ENCODE measurements around the gene HOXA13. TPM values are rescaled to one million over a fixed set of nuclear protein-coding genes. Genes with fewer than 3 reads are reported as not detected.

The HOXA13 gene
- polyA plus RNA-seq, 1 of the 3 experiments (the other 2 are of a cell fraction), result not detected

DNA sequence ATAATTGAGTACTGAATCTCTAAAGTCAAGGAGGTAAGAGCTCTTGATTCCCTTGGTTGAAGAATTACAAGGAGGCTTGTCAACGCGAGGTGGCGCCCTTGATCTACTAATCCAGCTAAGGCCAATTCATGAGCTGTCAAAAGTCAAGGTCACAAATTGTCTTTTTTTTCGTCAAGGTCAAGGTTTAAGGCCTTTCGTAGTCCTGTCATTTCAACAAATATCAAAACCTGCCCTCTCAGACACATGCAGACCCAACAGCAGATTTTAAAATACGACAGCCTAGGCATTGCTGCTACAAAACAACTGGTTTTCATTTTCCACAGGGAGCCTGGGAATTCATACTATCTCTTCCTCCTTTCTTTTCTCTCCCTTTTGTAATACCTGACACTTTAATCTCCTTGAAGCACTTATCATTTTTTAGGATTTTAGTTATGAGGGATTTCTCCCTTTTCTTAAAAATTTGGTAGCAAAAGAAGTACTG lies 3.6 kb downstream of the HOXA13 start:
- Histone ChIP-seq H3K9ac (no peak overlapping the region), H3K36me3 (replicated peaks in 1 of 2; ENCODE audit: control insufficient read depth in 1 of 2, insufficient read depth in 2 of 2, low read length in 1 of 2) (no peaks in the 10 kb centered on the region), H2AFZ (ENCODE audit: low read depth) (no peak overlapping the region), H3K4me1 (ENCODE audit: control insufficient read depth in 1 of 2, insufficient read depth in 2 of 2, low read depth in 1 of 2, low read length in 1 of 2) (peaks cover 0 to 4% of the 10 kb centered on the region in 2 experiments; a peak in 1 of 4 replicates), H3K4me3 (ENCODE audit: low read depth in 2 of 2, low read length in 1 of 2) (peak overlapping the region in 1 of 2 experiments; percentile 15; a peak in 1 of 4 replicates), H3K9me2 (no peaks in the 10 kb centered on the region), H3F3A (replicated peaks; ENCODE audit: insufficient read depth) (peaks cover 8% of the 10 kb centered on the region), H3K9me3 (no peaks in the 10 kb centered on the region), H3K27me3 (ENCODE audit: insufficient read depth) (peaks cover 82% of the 10 kb centered on the region), H4K20me1 (ENCODE audit: insufficient read depth) (peaks cover 3% of the 10 kb centered on the region; the same call in 1 of the 2 replicates), H3K27ac (ENCODE audit: low read depth in 2 of 2, low read length in 1 of 2) (no peak overlapping the region), H3K79me2 (ENCODE audit: insufficient read depth) (no peaks in the 10 kb centered on the region), H3K4me2 (no peak overlapping the region; the same call in 1 of the 2 replicates)
- CTCF ChIA-PET, result interaction anchor here (0.6 to 5.4 kb wide), 90 partner anchors 9 to 1281 kb away, joined by 3 to 74 read pairs (median 4); partner anchors contain the start of genes HOXA11 and HOXA5
- POLR2A ChIA-PET, result no interaction called here
- DNase-seq, result peak; percentile 83
- 3% methylated on average over 6 of the region's 6 CpGs for WGBS (ENCODE audit: low lambda C conversion rate)
- no peak for TF ChIP-seq ELF1 (IDR thresholded peaks at IDR 0.05)
- TF ChIP-seq GABPA (IDR thresholded peaks at IDR 0.05; ENCODE audit: low read depth), result no peak
- no peak for TF ChIP-seq USF1 (IDR thresholded peaks at IDR 0.05; ENCODE audit: borderline replicate concordance, low read depth)
- TF ChIP-seq GATA2 (CRISPR knock-in tag; IDR thresholded peaks at IDR 0.05), result no peak
- TF ChIP-seq, protein P1, sequence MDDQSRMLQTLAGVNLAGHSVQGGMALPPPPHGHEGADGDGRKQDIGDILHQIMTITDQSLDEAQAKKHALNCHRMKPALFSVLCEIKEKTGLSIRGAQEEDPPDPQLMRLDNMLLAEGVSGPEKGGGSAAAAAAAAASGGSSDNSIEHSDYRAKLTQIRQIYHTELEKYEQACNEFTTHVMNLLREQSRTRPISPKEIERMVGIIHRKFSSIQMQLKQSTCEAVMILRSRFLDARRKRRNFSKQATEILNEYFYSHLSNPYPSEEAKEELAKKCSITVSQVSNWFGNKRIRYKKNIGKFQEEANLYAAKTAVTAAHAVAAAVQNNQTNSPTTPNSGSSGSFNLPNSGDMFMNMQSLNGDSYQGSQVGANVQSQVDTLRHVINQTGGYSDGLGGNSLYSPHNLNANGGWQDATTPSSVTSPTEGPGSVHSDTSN (IDR thresholded peaks at IDR 0.05), result no peak
- TF ChIP-seq TAF1 (IDR thresholded peaks at IDR 0.05; ENCODE audit: borderline replicate concordance, low read depth, low read length), result no peak
- no peak for TF ChIP-seq RXRA (IDR thresholded peaks at IDR 0.05; ENCODE audit: borderline replicate concordance, low read depth)
- TF ChIP-seq FOXJ3 (CRISPR knock-in tag; IDR thresholded peaks at IDR 0.05), result no peak
- TF ChIP-seq, protein P2, sequence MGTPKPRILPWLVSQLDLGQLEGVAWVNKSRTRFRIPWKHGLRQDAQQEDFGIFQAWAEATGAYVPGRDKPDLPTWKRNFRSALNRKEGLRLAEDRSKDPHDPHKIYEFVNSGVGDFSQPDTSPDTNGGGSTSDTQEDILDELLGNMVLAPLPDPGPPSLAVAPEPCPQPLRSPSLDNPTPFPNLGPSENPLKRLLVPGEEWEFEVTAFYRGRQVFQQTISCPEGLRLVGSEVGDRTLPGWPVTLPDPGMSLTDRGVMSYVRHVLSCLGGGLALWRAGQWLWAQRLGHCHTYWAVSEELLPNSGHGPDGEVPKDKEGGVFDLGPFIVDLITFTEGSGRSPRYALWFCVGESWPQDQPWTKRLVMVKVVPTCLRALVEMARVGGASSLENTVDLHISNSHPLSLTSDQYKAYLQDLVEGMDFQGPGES (IDR thresholded peaks at IDR 0.05; ENCODE audit: low read depth, low read length), result no peak
- no peak for TF ChIP-seq FOXM1 (IDR thresholded peaks at IDR 0.05; ENCODE audit: low read depth)
- TF ChIP-seq, protein P3, sequence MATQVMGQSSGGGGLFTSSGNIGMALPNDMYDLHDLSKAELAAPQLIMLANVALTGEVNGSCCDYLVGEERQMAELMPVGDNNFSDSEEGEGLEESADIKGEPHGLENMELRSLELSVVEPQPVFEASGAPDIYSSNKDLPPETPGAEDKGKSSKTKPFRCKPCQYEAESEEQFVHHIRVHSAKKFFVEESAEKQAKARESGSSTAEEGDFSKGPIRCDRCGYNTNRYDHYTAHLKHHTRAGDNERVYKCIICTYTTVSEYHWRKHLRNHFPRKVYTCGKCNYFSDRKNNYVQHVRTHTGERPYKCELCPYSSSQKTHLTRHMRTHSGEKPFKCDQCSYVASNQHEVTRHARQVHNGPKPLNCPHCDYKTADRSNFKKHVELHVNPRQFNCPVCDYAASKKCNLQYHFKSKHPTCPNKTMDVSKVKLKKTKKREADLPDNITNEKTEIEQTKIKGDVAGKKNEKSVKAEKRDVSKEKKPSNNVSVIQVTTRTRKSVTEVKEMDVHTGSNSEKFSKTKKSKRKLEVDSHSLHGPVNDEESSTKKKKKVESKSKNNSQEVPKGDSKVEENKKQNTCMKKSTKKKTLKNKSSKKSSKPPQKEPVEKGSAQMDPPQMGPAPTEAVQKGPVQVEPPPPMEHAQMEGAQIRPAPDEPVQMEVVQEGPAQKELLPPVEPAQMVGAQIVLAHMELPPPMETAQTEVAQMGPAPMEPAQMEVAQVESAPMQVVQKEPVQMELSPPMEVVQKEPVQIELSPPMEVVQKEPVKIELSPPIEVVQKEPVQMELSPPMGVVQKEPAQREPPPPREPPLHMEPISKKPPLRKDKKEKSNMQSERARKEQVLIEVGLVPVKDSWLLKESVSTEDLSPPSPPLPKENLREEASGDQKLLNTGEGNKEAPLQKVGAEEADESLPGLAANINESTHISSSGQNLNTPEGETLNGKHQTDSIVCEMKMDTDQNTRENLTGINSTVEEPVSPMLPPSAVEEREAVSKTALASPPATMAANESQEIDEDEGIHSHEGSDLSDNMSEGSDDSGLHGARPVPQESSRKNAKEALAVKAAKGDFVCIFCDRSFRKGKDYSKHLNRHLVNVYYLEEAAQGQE (IDR thresholded peaks at IDR 0.05; ENCODE audit: low read depth, low read length), result no peak
- TF ChIP-seq TCF12 (IDR thresholded peaks at IDR 0.05), result no peak
- TF ChIP-seq USF2 (IDR thresholded peaks at IDR 0.05; ENCODE audit: borderline replicate concordance, low read depth, low read length), result no peak
- no peak for TF ChIP-seq SIN3A (IDR thresholded peaks at IDR 0.05; ENCODE audit: borderline replicate concordance, low read depth, low read length)
- TF ChIP-seq, protein P4, sequence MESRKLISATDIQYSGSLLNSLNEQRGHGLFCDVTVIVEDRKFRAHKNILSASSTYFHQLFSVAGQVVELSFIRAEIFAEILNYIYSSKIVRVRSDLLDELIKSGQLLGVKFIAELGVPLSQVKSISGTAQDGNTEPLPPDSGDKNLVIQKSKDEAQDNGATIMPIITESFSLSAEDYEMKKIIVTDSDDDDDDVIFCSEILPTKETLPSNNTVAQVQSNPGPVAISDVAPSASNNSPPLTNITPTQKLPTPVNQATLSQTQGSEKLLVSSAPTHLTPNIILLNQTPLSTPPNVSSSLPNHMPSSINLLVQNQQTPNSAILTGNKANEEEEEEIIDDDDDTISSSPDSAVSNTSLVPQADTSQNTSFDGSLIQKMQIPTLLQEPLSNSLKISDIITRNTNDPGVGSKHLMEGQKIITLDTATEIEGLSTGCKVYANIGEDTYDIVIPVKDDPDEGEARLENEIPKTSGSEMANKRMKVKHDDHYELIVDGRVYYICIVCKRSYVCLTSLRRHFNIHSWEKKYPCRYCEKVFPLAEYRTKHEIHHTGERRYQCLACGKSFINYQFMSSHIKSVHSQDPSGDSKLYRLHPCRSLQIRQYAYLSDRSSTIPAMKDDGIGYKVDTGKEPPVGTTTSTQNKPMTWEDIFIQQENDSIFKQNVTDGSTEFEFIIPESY (IDR thresholded peaks at IDR 0.05; ENCODE audit: borderline replicate concordance, low read depth), result no peak
- TF ChIP-seq MXI1 (IDR thresholded peaks at IDR 0.05; ENCODE audit: low read depth, low read length), result peak; percentile 33
- TF ChIP-seq JUND (IDR thresholded peaks at IDR 0.05), result no peak
- no peak for TF ChIP-seq NFIC (IDR thresholded peaks at IDR 0.05; ENCODE audit: borderline replicate concordance)
- peak; percentile 53; the same call in 1 of the 2 replicates for TF ChIP-seq RFX5 (IDR thresholded peaks at IDR 0.05; ENCODE audit: low read length)
- no peak for TF ChIP-seq MEF2A (IDR thresholded peaks at IDR 0.05; ENCODE audit: borderline replicate concordance, low read depth)
- peak; percentile 97 for TF ChIP-seq RAD21 (IDR thresholded peaks at IDR 0.05; ENCODE audit: low read length)
- TF ChIP-seq SMC3 (IDR thresholded peaks at IDR 0.05; ENCODE audit: low read depth, low read length), result peak; percentile 78
- peak; percentile 32 for TF ChIP-seq CHD2 (IDR thresholded peaks at IDR 0.05; ENCODE audit: low read length, partially characterized antibody)
- TF ChIP-seq, protein P5, sequence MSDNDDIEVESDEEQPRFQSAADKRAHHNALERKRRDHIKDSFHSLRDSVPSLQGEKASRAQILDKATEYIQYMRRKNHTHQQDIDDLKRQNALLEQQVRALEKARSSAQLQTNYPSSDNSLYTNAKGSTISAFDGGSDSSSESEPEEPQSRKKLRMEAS (IDR thresholded peaks at IDR 0.05; ENCODE audit: low read depth), result no peak
- no peak for TF ChIP-seq EZH2phosphoT487 (IDR thresholded peaks at IDR 0.05; ENCODE audit: borderline replicate concordance, low read depth)

Data from SK-N-SH (cell line).